Stimulated activated CD4-positive, alpha-beta T cell treated with anti-CD3 and anti-CD28 coated beads, Interleukin-15, amount 100 ng/mL, for 48 hours (primary cell): ENCODE data around the gene TST.

Experiments used
- DNase-seq, 2 donors: peaks; one replicate each; pipeline ENCODE4 v3.0.0-alpha.2; 2020; ENCODE audit warnings: low read depth in 2 of 2

Gene TST

GRCh38 chr22:37032134-37032534 is 12.9 kb upstream of the TST start:
- DNase-seq, result no peak

DNA sequence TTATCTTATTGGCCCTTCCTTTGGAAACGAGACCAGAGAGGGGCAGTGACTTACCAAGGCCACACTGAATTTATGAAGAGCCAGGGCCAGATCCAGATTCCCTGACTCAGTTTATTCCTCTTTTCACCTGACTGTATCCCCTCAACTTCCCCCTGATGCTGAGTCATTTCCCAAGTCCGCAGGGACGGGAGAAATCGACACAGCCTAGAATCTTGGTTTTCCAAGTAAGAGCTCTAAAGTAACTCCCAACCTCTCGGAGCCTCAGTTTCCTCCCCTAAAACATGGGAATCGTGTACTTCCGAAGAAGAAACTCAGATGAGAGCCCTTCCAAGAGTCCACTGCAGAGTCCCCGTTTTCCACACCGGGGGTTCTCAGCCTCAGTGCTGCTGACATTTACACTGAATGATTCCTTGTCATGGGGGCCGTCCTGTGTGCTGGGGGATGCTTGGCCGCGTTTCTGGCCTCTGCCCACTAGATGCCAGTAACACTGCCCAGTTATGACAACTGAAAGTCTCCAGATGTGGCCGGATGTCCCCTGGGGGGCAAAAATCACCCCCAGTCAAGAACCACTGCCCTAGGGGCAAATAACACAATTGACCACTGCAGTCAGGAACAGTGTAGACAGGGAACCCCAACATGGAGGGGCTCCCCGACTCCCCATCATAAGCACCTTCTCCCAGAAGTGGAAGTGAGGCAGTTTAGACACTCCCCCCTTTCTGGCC is 11.5 kb upstream of the TST start:
- DNase-seq, result no peak

DNA sequence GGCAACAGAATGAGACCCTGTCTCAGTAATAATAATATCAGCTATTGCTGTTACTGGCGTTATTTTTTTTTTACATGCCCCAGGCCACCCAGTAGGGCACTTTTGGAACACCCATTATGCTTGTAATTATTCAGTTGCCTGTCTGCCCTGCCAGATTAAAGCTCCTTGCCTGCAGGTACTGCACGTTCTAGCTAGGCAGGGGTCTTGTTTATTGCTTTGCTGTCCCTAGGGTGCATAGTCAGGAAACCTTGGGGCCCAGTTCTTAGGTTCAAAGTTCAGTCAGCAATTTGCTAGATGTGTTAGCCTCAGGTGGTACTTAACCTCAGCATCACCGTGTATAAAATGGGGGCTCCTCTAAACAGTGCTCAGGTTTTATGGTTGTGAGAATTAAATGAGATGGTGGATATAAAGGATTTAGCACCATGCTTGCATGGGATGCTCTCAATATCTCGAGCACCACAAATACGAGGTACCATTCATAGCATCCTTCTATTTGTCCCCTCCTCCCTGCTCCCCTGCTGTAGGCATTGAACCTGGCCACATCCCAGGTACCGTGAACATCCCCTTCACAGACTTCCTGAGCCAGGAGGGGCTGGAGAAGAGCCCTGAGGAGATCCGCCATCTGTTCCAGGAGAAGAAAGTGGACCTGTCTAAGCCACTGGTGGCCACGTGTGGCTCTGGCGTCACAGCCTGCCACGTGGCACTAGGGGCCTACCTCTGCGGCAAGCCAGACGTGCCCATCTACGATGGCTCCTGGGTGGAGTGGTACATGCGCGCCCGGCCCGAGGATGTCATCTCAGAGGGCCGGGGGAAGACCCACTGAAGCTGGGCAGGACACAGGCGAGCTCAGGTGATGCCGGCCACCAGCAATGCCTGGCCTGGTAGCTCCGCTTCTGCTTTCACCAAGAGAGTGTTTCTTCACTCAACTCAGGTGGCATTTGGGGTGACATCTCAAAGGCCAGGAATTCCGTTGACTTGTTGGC is 9.7 kb upstream of the TST start:
- DNase-seq, result no peak

DNA sequence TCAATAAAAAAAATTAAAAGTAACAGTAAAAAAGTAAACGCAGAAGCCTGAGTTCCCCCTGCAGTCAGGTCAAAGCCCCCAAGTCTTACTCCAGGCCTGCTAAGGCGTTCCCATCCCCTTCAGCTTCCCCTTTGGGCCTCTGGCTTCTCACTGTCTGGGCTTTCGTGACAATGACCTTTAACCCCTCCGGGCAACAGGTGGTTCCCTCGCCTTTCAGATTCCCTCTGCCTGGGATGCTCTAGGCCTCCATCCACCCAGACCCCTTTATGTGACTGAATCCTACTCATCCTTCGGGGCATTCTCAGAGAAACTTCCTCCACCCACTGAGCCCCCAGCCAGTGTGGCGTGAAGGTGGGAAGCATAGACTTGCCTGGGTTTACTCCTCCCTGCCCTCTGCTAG is 8.3 kb upstream of the TST start:
- DNase-seq, result no peak

DNA sequence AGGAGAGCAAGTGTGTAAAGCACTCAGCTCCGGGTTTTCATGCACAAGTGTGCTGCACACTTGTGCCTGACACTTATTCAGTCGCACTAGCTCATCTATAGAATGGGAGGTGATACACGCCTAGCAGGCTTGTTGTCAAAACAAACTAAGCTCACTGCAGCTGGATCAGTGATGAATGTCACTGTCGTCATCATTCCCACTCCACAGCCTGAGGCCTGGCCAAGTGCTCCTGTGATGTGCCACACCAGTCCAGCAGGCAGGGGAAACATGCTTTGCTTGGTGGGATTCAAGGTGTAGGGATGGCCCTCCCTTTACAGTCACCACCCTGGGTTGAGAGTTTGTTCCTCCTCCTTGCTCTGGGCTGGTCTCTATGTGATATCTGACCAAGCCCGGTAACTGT is 7.1 kb upstream of the TST start:
- DNase-seq, result no peak

DNA sequence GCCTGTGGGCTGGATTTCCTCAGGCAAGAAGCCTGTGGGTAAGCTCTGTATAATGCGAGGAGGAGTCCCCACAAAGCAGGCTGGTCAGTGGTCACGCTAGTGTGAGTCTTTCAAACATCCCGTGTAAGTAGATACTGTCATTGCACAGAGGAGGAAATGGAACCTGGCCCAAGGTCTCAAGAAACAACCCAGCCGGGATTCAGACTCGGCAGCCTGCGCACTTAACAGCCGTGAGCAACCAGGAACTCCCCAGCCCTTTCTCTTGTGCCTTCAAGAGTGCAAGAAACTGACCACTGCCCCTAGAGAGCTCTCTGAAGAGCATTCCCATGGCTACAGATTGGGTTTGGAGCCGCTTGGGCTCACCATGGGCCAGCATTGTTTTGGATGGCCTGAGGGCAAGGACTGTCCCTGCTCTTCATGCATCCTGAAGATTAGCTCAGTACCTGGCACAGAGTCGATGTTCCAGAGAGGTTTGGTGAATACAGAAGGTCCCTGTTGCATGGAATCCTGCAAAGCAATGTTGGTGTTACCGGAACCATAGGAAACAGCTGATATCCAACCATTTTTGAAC is 6.3 kb upstream of the TST start:
- DNase-seq, result no peak

GRCh38 chr22:37024339-37025157 is 5.3 kb upstream of the TST start:
- DNase-seq, result no peak

- no peak for DNase-seq
Observed at GRCh38 chr22:37023743-37024338, 4.6 kb upstream of the TST start.

DNA sequence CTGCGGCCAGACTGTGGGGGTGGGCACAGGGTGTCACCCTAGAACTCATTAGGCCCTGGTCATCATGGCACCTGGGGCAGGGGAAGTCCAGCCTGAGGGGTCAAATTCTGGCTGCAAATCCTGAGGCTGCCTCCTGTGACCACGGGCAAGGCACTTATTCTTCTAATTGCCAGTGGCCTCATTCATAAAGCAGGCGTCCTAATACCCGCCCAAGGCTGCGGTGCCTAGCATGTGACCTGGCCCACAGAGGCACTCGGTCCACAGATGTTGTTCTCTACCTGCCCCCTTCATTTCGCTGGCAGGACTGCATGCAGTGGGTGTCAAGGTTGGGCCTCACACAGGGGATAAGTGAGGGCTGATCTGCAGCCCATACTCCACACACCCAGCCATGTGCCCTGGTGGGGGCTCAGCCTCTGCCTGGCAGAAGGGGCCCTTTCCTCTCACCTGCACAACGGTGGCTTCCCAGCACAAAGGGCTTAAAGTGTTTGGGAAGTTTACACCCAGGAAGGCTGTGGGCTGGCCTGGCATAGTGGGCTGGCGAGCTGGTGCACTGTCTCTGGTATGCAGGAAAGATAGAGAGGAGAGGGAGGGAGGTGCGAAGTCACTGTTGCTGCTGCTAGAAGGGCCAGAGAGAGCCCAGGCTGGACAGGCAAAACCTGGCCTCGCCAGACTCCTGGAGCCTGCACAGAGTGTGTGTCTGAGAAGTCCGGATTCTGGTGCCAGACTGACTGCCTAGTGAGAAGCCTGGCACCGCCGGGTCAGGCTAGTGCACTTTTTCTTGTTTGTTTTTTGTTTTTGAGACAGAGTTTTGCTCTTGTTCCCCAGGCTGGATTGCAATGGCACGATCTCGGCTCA is 3.5 kb upstream of the TST start:
- DNase-seq, result no peak

DNA sequence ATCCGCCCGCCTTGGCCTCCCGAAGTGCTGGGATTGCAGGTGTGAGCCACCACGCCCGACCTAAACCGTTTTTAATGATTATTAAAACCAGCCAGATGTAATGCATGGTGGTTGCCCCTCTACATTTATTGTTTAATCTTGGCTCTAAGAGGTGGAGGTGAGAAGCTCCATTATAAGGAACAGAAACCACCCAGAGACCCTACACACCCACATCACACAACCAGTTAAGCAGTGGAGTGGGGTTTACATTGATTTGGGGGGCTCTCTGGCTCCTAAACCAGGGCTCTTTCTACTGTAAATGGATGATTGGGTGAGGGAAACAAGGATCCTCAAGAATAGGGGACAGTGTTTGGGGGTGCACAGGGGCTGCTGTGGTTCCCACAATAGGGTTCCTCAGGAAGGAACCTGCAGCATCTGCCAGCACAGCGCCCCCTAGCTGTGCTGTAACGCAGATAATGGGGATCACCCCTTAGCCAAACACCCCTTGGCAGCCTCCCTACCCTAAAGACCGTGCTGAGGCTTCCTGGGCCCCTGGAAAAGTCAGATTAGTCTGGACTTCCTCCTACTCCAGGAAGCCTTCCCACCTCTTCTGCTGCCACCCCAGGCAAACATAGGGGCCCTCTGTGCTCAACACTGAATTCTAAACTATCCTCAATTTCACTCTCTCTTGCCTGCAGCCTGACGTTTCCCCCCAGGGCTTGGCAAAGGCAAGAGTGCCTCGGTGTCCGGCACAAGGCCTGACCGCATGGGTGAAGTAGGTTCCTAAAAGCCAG is 2.6 kb upstream of the TST start:
- DNase-seq, result peak; percentile 30 to 42

- no peak for DNase-seq
Observed at GRCh38 chr22:37021041-37021440, 1.8 kb upstream of the TST start.

DNA sequence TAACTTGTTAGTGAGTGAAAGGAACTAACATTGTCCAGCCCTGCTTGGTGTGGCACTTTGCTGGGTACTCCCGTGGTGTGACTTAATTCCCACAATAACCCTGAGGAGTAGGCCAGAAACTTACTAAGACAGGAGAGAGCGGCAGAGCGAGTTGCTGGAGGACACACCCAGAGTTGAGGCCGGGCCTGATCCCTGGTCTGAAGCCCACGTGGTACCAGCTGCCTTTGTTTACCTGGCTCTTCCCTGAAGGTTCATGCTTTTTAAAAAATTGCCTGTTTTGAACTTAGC is 889 bp upstream of the TST start:
- no peak for DNase-seq

DNA sequence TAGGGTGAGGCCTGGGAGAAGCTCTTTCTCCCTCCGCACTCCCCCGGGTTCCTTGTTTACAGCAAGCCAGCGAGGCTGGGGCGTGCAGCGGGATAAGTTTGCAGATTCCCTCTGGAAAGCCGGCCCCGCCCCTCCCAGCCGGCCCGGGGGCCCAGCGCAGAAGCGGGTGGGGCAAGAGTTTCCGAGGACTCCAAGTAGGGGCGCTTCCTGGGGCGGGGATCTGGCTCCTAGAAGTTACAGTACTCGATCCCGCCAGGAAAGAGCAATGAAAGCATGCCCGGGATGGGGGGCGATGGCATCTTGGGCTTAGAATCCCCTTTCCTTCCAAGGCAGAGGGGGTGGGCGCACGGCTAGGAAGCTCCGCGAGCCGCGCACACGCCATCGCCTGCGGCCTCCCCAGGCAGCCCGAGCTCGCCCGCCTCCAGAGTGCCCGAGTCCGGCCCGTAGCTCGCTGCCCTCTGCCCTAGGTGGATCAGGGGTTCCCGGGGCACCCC is 385 bp downstream of the TST start:
- DNase-seq, result no peak

DNA sequence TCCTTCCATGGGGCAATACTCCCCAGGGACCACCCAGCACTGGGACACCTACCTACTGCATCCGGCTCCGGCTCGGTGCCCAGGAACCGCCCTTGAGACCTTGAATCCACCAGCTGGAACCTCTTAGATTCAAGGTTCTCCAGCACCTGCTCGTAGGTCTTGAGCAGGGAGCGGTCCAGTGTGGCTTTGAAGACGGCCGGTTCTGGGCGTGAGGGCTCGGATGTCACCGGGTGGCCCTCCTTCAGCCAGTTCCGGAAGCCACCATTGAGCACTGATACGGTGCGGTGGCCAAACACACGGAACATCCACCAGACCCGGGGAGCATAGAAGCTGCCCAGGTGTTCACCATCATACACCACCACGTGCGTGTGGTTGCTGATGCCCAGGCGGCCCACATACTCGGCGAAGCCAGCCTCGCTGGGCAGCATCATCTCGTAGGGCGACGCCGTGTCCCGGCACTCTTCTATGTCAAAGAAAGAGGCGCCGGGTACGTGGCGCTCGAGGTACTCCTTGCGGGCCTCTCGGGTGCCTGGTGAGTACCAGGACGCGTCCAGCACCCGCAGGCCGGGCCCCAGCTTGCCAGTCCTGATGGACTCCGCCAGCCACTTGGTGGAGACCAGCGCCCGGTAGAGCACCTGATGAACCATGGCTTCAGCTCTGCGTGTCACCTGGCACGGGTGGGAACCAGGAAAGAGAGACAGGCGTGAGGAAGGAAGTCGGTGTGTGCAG is 997 bp downstream of the TST start:
- DNase-seq, result no peak

DNA sequence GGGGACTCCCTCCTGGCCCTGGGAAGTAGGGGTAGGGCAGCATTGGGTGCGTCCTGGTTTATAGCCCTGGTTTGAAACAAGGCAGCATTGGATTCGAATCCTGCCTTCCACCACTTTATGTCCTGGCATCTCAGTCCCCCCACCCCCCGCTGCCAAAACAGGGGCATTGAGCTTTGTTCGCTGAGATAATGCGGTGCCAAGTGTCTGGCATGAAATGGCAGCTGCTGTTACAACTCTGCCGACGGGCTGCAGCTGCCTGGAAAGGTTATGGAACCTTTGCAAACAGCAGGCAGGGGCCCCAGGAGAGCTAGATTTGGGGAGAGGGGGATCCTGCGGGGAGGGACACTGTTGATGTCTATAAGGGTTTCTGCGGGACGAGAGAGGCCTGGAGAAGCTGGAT is 1.9 kb downstream of the TST start:
- DNase-seq, result no peak

GRCh38 chr22:37016134-37016910 is 2.9 kb downstream of the TST start:
- no peak for DNase-seq

DNA sequence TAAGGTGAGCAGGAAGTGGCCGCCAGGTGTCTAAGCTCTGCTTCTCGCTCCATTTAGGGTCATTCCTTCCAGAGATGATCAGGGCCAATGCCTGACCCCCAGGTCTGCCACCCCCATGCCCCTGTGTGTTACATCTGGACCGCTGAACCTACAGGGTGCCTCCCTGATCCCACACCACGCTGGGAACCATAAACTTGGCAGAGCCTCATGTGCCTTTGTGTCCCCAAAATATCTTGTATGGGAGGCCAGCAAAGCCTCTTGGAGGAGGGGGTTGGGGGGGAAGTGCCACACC is 3.7 kb downstream of the TST start:
- no peak for DNase-seq

DNA sequence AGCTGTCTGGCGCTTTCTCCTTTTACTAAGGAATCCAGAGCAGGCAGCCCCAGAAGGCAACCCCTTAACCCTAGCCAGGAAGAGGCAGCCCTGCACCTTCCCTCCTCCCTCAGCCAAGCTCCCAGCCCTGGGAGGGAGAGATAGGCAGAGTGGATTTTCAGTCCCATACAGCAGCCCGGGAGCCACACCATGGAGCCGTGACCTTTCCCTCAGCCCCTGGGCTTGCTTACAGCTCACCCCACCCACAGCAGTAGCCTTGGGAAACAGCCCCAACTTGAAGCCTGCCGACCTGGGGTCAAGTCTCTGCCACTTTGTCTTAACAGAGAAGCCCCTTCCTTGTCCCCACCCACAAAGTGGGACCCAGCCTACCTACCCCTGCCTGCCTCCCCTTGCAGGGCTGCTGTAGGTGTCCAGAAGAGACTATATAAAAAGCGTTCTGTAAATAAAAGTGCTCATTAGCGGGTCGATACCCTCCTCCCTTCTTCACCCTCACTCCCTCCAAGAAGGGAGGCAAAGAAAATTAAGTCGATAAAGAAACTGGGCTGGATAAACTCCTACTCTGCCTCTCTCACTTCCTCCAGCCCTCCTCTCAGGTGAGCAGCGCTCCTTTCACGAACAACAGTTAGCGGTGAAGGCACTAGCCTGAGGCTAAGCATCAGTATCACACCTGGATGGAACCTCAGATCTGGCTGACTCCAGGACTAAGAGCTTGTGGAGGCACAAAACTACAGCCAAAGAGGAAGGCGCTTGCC is 4.2 kb downstream of the TST start:
- no peak for DNase-seq
